IPS-20b (cell line): ENCODE data around the gene CDR2.

Source experiments
- H3K27ac ChIP-seq: one replicate; pipeline ENCODE4 v1.5.1; 2013; ENCODE audit warnings: low read length
- H3K27me3 ChIP-seq: 2 replicates; pipeline ENCODE4 v1.6.1; 2013; ENCODE audit warnings: mild to moderate bottlenecking, low read length, inconsistent platforms; ENCODE audit not compliant: insufficient read depth
- H3K36me3 ChIP-seq: 2 replicates; pipeline ENCODE4 v1.6.1; 2013; ENCODE audit warnings: low read depth, mild to moderate bottlenecking, inconsistent platforms, low read length, moderate library complexity; ENCODE audit not compliant: insufficient read depth
- H3K4me1 ChIP-seq: 2 replicates; pipeline ENCODE4 v1.6.1; 2013; ENCODE audit warnings: mild to moderate bottlenecking, control low read depth, inconsistent platforms, low read length, moderate library complexity; ENCODE audit not compliant: insufficient read depth
- H3K4me3 ChIP-seq: 2 replicates; pipeline ENCODE4 v1.5.1; 2013; ENCODE audit warnings: mild to moderate bottlenecking, low read length, inconsistent platforms
- H3K9ac ChIP-seq: 2 replicates; pipeline ENCODE4 v1.6.1; 2013; ENCODE audit warnings: low read depth, mild to moderate bottlenecking, inconsistent platforms, low read length, moderate library complexity
- H3K9me3 ChIP-seq: 2 replicates; pipeline ENCODE4 v1.6.1; 2013; ENCODE audit warnings: mild to moderate bottlenecking, low read depth, low read length, inconsistent platforms; ENCODE audit not compliant: insufficient read depth

The CDR2 gene

DNA sequence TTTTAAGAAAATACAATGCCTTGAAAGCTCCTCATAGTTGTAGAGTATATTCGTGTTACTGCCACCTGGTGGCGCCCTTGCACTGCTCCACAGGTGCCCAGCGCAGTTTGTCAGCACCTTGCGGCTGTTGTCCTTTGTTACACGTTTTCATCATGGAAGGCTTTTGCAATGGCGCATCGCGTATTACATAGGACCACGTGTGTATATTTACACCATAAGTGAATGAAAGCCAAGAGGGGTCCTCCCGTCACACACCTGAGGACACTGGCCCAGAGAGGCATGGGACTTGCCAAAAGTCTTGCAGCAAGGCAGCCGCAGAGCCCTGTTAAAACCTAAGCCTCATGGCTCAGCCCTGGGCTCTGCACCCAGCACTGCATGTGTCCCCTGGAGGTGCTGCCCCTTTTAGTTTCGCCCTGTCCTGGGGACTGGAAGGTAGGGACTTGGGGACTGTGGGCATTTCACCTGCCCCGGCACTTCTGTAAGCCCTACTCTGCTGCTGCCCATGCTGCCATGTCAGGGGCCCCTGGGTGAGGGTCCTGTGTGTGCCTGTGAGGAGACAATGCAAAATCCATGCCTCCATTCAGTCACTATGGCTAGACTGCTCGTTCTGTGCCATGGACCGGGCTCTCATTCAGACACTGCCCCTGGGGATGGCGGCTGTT is 52.9 kb downstream of the CDR2 start:
- no peaks in the 10 kb centered on the region for H3K4me1 ChIP-seq
- peak overlapping the region; percentile 57 for H3K27ac ChIP-seq
- no peaks in the 10 kb centered on the region for H3K27me3 ChIP-seq
- peak overlapping the region; percentile 35; the same call in 1 of the 2 replicates for H3K9ac ChIP-seq
- peaks cover 97% of the 10 kb centered on the region for H3K36me3 ChIP-seq
- no peaks in the 10 kb centered on the region for H3K9me3 ChIP-seq
- H3K4me3 ChIP-seq = no peak overlapping the region

DNA sequence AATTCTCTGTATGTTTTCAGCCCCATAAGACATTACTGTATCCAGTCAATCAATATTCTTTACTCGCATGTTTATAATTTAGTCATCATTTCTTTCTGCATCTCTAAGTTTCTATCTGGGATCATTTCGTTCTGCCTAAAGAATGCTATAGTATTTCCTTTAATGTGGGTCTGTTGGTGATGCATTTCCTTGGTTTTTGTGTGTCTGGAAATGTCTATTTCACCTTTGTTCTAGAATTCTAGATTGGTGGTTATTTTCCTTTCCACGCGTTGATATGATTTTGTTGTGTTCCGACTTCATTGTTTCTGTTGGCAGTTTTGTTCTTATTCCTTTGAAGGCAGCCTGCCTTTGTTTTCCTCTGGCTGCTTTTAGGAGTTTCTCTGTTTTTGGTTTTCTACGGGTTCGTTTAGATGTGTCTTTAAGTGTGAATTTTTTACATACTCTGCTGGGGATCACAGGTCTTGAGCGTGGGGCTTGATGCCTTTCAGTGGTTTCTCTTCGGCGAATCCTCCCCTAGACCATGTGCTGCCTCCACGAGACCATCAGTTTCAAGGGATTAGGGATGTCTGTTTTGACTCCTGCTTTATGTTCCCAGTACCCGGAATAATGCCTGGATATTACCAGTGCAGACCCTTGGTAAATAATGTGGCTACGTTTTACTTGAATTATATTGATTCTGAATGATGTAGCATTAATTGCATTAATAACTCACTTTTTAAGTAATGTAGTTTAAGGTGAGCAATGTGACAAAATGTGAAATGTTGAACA is 53.7 kb downstream of the CDR2 start:
- Histone ChIP-seq H3K36me3 (peaks cover 98% of the 10 kb centered on the region), H3K27me3 (no peaks in the 10 kb centered on the region)

DNA sequence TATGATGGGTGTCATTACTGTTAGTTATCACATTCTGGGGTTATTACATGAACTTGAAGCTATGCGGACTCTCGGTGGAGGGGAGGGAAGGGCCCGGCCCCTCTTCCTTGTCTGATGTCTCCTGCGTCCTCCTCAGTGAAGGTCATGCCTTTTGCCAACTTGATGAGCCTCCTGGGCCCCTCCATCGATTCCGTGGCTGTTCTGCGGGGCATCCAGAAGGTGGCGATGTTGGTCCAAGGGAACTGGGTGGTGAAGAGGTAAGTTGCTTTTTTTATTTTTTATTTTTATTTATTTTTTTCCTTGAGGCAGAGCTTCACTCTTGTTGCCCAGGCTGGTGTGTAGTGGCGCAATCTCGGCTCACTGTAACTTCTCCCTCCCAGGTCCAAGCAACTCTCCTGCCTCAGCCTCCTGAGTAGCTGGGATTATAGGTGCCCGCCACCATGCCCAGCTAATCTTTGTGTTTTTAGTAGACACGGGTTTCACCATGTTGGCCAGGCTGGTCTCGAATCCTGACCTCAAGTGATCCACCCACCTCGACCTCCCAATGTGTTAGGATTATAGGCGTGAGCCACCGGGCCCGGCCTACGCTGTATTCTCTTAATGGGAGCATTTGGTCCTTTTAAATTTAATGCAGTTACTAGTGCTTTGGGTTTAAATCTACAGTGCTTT is 55.6 kb downstream of the CDR2 start:
- H3K36me3 ChIP-seq = peaks cover 96% of the 10 kb centered on the region

More for the DNA sequence above, 53.7 kb downstream of the CDR2 start:
- H3K9ac ChIP-seq = no peak overlapping the region
- no peaks in the 10 kb centered on the region for H3K4me1 ChIP-seq
- H3K9me3 ChIP-seq = no peaks in the 10 kb centered on the region
- no peak overlapping the region for H3K27ac ChIP-seq
- H3K4me3 ChIP-seq = no peak overlapping the region

DNA sequence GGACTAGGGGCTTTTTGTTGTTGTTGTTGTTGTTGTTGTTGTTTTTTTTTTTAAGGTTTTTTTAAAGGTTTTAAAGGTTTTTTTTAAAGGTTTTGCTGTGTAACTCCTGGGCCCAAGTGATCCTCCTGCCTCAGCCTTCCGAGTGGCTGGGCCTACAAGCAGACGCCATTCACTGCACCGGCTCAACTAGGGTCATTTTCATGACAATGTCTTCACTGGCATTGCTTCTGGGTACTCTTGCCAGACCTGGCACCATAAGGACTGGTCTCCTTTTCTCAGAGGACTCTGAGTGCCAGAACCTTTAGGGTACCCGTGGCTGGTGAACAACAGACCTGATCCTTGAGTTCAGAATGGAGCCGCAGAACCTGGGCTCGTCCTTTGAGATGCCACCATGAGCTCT is 56.8 kb downstream of the CDR2 start:
- H3K4me3 ChIP-seq = no peak overlapping the region
- H3K27ac ChIP-seq = no peak overlapping the region
- no peak overlapping the region for H3K9ac ChIP-seq
- no peaks in the 10 kb centered on the region for H3K4me1 ChIP-seq
- H3K36me3 ChIP-seq = peaks cover 96% of the 10 kb centered on the region
- no peaks in the 10 kb centered on the region for H3K9me3 ChIP-seq
- no peaks in the 10 kb centered on the region for H3K27me3 ChIP-seq

More for the DNA sequence above, 55.6 kb downstream of the CDR2 start:
- no peak overlapping the region for H3K27ac ChIP-seq
- no peak overlapping the region for H3K9ac ChIP-seq
- no peaks in the 10 kb centered on the region for H3K9me3 ChIP-seq
- no peaks in the 10 kb centered on the region for H3K4me1 ChIP-seq
- no peak overlapping the region for H3K4me3 ChIP-seq
- no peaks in the 10 kb centered on the region for H3K27me3 ChIP-seq

DNA sequence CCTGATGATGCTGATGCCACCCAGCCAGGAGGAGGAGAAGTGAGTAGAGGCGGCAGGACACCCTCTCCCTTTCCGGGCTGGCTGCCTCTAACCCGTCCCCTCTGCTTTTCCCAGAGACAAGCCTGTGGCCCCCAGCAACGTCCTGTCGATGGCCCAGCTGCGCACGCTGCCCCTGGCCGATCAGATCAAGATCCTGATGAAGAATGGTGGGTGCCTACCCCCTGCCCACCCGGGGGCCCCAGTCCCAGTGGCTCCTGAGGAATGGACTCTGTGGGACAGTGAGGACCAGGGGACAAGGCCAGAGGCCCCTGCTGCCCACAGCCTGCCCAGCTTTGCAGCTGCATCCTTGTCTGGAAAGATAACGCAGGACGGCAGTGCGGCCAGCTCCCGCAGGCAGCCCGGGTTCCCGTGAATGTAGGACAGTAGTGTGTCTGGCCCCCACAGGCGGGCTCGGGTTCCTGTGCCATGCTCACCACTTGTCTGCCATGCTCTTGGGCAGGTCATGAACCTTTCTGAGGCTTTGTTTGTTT is 57.4 kb downstream of the CDR2 start:
- Histone ChIP-seq H3K9me3 (no peaks in the 10 kb centered on the region), H3K9ac (no peak overlapping the region), H3K4me1 (no peaks in the 10 kb centered on the region), H3K4me3 (no peak overlapping the region), H3K36me3 (peaks cover 96% of the 10 kb centered on the region), H3K27me3 (no peaks in the 10 kb centered on the region), H3K27ac (no peak overlapping the region)

DNA sequence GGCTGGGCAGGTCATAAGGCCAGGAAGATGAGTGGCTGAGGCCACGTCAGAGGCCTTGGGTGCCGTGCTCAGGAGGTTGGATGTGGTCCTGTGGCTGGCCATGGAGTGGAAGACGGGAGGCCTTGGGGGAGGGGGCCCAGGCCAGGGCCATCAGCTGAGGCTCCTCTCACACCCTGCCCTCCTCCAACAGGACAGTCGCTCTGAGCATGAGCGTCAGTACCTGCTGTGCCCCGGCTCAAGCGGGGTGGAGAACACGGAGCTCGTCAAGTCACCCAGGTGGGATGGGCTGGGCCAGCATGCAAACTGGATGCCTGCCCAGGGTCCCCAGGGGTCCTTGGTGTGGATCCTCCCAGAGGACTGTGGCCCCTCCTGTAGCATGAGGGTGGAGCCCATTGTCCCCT is 58.0 kb downstream of the CDR2 start:
- H3K27me3 ChIP-seq = no peaks in the 10 kb centered on the region
- no peaks in the 10 kb centered on the region for H3K4me1 ChIP-seq
- no peaks in the 10 kb centered on the region for H3K9me3 ChIP-seq
- H3K9ac ChIP-seq = no peak overlapping the region
- peaks cover 96% of the 10 kb centered on the region for H3K36me3 ChIP-seq
- H3K27ac ChIP-seq = no peak overlapping the region
- H3K4me3 ChIP-seq = no peak overlapping the region

DNA sequence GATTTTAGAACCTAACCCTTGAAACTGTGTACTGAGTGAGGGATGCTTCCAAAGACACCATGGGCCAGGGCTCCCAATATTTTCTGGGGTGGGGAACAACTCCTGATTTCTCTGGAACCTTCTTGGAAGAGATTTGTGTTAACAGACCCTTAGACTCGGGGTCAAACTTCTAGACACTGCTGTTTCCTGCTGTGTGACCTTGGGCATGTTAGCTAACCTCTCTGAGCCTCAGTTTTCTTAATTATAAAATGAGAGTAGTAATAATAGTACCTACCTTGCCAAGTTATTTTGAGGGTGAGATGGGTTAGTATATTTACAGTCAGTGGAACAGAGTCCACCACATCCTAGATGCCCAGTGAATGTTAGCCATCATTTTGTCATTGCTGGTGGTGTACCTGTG is 58.4 kb downstream of the CDR2 start:
- Histone ChIP-seq H3K9ac (no peak overlapping the region), H3K4me3 (no peak overlapping the region), H3K27ac (no peak overlapping the region), H3K36me3 (peaks cover 96% of the 10 kb centered on the region), H3K4me1 (no peaks in the 10 kb centered on the region), H3K9me3 (no peaks in the 10 kb centered on the region), H3K27me3 (no peaks in the 10 kb centered on the region)

DNA sequence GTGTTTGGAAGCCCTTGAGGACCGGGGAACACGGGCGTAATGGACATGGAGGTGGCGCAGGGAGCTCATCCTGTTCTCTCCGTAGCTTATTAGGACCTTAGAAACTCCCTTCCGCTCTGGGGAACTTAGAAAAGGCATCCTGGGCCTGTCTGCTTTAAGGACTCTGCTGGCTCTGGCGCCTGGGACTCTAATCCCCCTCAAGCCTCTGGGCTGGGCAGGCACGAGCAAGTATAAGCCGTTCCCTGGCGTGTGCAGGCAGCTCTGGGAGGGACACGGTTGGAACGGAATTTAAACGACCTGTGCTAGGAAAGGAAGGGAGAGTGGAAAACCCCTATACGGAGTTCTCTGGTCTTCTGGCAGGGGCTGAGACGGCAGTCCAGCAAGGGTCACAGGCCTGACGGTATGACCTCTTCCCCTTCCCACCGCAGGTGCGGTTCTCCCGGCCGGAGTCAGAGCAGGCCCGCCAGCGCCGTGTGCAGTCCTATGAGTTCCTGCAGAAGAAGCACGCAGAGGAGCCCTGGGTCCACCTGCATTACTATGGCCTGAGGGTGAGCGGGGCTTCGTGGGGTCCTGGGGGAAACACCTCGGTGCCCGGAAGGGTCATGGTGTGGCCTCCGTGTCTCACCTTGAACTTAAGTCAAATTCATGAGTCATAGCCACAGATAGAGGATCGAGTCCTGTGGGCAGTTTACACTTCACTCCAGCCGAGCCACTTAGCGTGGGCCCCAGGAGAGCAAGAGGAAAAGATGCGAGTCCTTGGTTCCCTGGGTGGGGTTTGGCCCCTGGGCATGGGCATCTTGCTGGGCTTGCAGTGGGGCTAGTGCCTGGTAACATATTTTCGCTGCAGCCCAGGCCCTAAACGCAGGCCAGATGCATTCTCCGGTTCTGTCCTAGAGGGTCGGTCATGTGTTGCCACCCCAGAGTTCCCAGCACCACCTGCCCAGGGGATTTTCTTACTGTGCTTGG is 59.5 kb downstream of the CDR2 start:
- H3K36me3 ChIP-seq = peaks cover 89% of the 10 kb centered on the region
- H3K9me3 ChIP-seq = no peaks in the 10 kb centered on the region
- H3K27me3 ChIP-seq = no peaks in the 10 kb centered on the region
- H3K4me1 ChIP-seq = no peaks in the 10 kb centered on the region
- H3K27ac ChIP-seq = no peak overlapping the region
- no peak overlapping the region for H3K4me3 ChIP-seq
- H3K9ac ChIP-seq = no peak overlapping the region

DNA sequence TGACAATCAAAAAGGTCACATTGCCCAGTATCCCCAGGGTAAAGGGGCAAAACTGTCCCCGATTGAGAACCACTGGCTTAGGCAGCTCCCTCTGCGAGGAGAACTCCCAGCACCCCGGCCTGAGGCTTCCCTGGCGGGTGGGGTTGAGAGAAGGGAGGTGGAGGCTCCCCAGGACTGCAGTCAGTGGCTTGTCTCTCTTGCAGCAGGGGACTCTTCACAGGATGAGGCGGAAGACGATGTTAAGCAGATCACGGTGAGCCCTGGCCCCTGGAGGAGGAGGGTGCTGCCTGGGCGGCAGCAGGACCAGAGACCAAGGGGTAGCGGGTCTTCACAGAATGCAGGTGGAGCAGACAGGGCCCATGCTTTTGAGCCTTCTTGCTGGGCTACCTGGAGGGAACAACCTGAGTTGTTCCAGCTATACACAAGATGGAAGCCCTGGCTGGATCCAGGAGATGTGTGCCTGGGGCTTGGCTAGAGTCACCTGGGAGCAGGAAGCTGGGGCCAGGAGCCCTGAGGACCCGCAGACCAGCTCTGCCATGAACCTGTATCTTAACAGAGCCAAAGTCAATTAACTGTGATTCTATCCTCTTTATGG is 60.4 kb downstream of the CDR2 start:
- Histone ChIP-seq H3K9me3 (no peaks in the 10 kb centered on the region), H3K27ac (no peak overlapping the region), H3K36me3 (peaks cover 89% of the 10 kb centered on the region), H3K9ac (no peak overlapping the region), H3K27me3 (no peaks in the 10 kb centered on the region), H3K4me1 (no peaks in the 10 kb centered on the region), H3K4me3 (no peak overlapping the region)

DNA sequence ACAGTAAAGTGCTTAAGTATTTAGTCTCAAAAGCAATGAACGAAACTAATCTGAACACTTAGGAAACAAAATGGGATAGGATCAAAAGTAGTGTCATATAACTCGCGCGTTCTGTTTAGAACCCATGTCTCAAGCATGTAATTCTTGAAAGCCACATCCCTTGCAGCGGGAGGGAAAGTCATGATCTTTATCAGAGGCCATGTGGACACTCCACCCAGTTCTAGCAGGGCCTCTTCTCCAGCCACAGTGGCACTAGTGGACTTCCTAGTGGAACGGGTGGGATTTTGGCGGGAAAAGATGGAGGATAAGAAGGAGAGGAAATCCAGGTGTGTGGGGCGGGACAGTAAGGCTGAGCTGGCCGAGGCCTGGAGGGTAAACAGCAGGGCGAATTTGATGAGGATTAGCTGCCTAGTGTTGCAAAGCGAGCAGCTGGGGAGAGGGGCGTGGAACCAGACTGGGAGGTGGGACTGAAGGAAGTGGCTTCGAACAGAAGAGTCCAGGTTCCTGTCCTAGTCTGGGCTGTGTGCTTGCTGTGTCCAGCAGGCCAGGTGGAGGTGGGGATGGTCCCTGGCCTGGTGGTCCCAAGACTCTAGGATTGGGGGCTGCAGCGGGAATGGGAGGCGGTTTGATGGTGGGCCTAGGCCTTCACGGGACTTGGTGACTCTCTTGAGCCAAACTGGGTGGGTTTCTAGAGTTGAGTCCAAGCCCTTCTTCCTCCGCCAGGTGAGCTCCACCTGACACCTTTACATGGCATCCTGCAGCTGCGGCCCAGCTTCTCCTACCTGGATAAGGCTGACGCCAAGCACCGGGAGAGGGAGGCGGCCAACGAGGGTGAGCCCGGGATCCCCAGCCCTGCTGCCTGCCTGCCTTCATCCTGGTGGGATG is 61.3 kb downstream of the CDR2 start:
- H3K36me3 ChIP-seq = peaks cover 90% of the 10 kb centered on the region
- no peaks in the 10 kb centered on the region for H3K4me1 ChIP-seq
- no peaks in the 10 kb centered on the region for H3K27me3 ChIP-seq
- H3K27ac ChIP-seq = no peak overlapping the region
- no peaks in the 10 kb centered on the region for H3K9me3 ChIP-seq
- H3K4me3 ChIP-seq = no peak overlapping the region
- no peak overlapping the region for H3K9ac ChIP-seq
